ENCODE measurements around the gene KIF16B.

Gene KIF16B

GRCh38 chr20:16246870-16247269 is 326.4 kb downstream of the KIF16B start:
- no peak overlapping the region for H3K4me3 ChIP-seq (ENCODE audit: low read depth in 1 of 2, low read length in 2 of 2)
- H3K79me2 ChIP-seq (ENCODE audit: insufficient read depth, low read length): no peaks in the 10 kb centered on the region
- no peaks in the 10 kb centered on the region for H3K9me3 ChIP-seq (ENCODE audit: insufficient read depth, low read length, severe bottlenecking)
- H3K36me3 ChIP-seq (ENCODE audit: insufficient read depth, low read length): no peaks in the 10 kb centered on the region
- no peak for ATAC-seq (ENCODE audit: insufficient read depth, low read depth)
- no peaks in the 10 kb centered on the region for H3K4me1 ChIP-seq (ENCODE audit: insufficient read depth, low read length)
- TF ChIP-seq EZH2 (IDR thresholded peaks at IDR 0.05; ENCODE audit: borderline replicate concordance, low read depth, low read length, severe bottlenecking) (no peak), CTCF (IDR thresholded peaks at IDR 0.05; ENCODE audit: borderline replicate concordance, extremely low read depth, low read length, poor library complexity, severe bottlenecking) (no peak)
- no peak overlapping the region for H3K9ac ChIP-seq (ENCODE audit: low read depth, low read length)
- H3K27me3 ChIP-seq (ENCODE audit: insufficient read depth, low read length, poor library complexity): no peaks in the 10 kb centered on the region
- no peak overlapping the region for H3K4me2 ChIP-seq (ENCODE audit: insufficient read depth, low read length)
- no peak overlapping the region for H3K27ac ChIP-seq (ENCODE audit: low read length)
- DNase-seq: no peak
- H2AFZ ChIP-seq (ENCODE audit: low read depth, low read length): no peak overlapping the region
- H4K20me1 ChIP-seq (ENCODE audit: insufficient read depth, low read length): no peaks in the 10 kb centered on the region

- H3K27me3 ChIP-seq (ENCODE audit: insufficient read depth, low read length, poor library complexity): no peaks in the 10 kb centered on the region
- no peaks in the 10 kb centered on the region for H4K20me1 ChIP-seq (ENCODE audit: insufficient read depth, low read length)
- H3K4me1 ChIP-seq (ENCODE audit: insufficient read depth, low read length): no peaks in the 10 kb centered on the region
- no peak overlapping the region for H2AFZ ChIP-seq (ENCODE audit: low read depth, low read length)
- no peak for ATAC-seq (ENCODE audit: insufficient read depth, low read depth)
- no peaks in the 10 kb centered on the region for H3K79me2 ChIP-seq (ENCODE audit: insufficient read depth, low read length)
- no peak overlapping the region for H3K9ac ChIP-seq (ENCODE audit: low read depth, low read length)
- no peaks in the 10 kb centered on the region for H3K36me3 ChIP-seq (ENCODE audit: insufficient read depth, low read length)
- H3K4me2 ChIP-seq (ENCODE audit: insufficient read depth, low read length): no peak overlapping the region
- H3K4me3 ChIP-seq (ENCODE audit: low read depth in 1 of 2, low read length in 2 of 2): no peak overlapping the region
- DNase-seq: no peak
- H3K27ac ChIP-seq (ENCODE audit: low read length): no peak overlapping the region
- no peak for TF ChIP-seq EZH2 (IDR thresholded peaks at IDR 0.05; ENCODE audit: borderline replicate concordance, low read depth, low read length, severe bottlenecking)
- no peak for TF ChIP-seq CTCF (IDR thresholded peaks at IDR 0.05; ENCODE audit: borderline replicate concordance, extremely low read depth, low read length, poor library complexity, severe bottlenecking)
- H3K9me3 ChIP-seq (ENCODE audit: insufficient read depth, low read length, severe bottlenecking): no peaks in the 10 kb centered on the region
Observed at GRCh38 chr20:16246291-16246690, 327.0 kb downstream of the KIF16B start.

- no peak overlapping the region for H3K27ac ChIP-seq (ENCODE audit: low read length)
- H3K36me3 ChIP-seq (ENCODE audit: insufficient read depth, low read length): no peaks in the 10 kb centered on the region
- no peak overlapping the region for H2AFZ ChIP-seq (ENCODE audit: low read depth, low read length)
- TF ChIP-seq CTCF (IDR thresholded peaks at IDR 0.05; ENCODE audit: borderline replicate concordance, extremely low read depth, low read length, poor library complexity, severe bottlenecking): no peak
- TF ChIP-seq EZH2 (IDR thresholded peaks at IDR 0.05; ENCODE audit: borderline replicate concordance, low read depth, low read length, severe bottlenecking): no peak
- ATAC-seq (ENCODE audit: insufficient read depth, low read depth) (no peak), DNase-seq (no peak)
- H3K4me1 ChIP-seq (ENCODE audit: insufficient read depth, low read length): no peaks in the 10 kb centered on the region
- H4K20me1 ChIP-seq (ENCODE audit: insufficient read depth, low read length): no peaks in the 10 kb centered on the region
- H3K79me2 ChIP-seq (ENCODE audit: insufficient read depth, low read length): no peaks in the 10 kb centered on the region
- no peak overlapping the region for H3K4me2 ChIP-seq (ENCODE audit: insufficient read depth, low read length)
- no peaks in the 10 kb centered on the region for H3K27me3 ChIP-seq (ENCODE audit: insufficient read depth, low read length, poor library complexity)
- H3K4me3 ChIP-seq (ENCODE audit: low read depth in 1 of 2, low read length in 2 of 2): no peak overlapping the region
- no peaks in the 10 kb centered on the region for H3K9me3 ChIP-seq (ENCODE audit: insufficient read depth, low read length, severe bottlenecking)
- H3K9ac ChIP-seq (ENCODE audit: low read depth, low read length): no peak overlapping the region
Observed at GRCh38 chr20:16245879-16246278, 327.4 kb downstream of the KIF16B start.

- DNase-seq (no peak), ATAC-seq (ENCODE audit: insufficient read depth, low read depth) (no peak)
- Histone ChIP-seq H3K4me1 (ENCODE audit: insufficient read depth, low read length) (no peaks in the 10 kb centered on the region), H4K20me1 (ENCODE audit: insufficient read depth, low read length) (no peaks in the 10 kb centered on the region), H3K9me3 (ENCODE audit: insufficient read depth, low read length, severe bottlenecking) (no peaks in the 10 kb centered on the region), H3K4me3 (ENCODE audit: low read depth in 1 of 2, low read length in 2 of 2) (no peak overlapping the region), H3K79me2 (ENCODE audit: insufficient read depth, low read length) (no peaks in the 10 kb centered on the region), H3K4me2 (ENCODE audit: insufficient read depth, low read length) (no peak overlapping the region), H3K36me3 (ENCODE audit: insufficient read depth, low read length) (no peaks in the 10 kb centered on the region), H2AFZ (ENCODE audit: low read depth, low read length) (no peak overlapping the region), H3K9ac (ENCODE audit: low read depth, low read length) (no peak overlapping the region), H3K27ac (ENCODE audit: low read length) (no peak overlapping the region), H3K27me3 (ENCODE audit: insufficient read depth, low read length, poor library complexity) (no peaks in the 10 kb centered on the region)
- TF ChIP-seq EZH2 (IDR thresholded peaks at IDR 0.05; ENCODE audit: borderline replicate concordance, low read depth, low read length, severe bottlenecking): no peak
- TF ChIP-seq CTCF (IDR thresholded peaks at IDR 0.05; ENCODE audit: borderline replicate concordance, extremely low read depth, low read length, poor library complexity, severe bottlenecking): no peak
Observed at GRCh38 chr20:16244892-16245291, 328.4 kb downstream of the KIF16B start.

All from DND-41 (cell line).